GM12878 (cell line): ENCODE data around the gene SLC25A45. TPM values are rescaled to one million over a fixed set of nuclear protein-coding genes. Genes with fewer than 3 reads are reported as not detected.
A peak's percentile ranks its signal among the peaks of the same experiment; 100 is the strongest.

Source experiments
- ASH2L ChIP-seq: fragments of 300-600, 200-600 bp; sonication (generic); IDR thresholded peaks from 2 replicates; pipeline ENCODE4 v1.6.1; 2017; ENCODE audit warnings: low read depth, mild to moderate bottlenecking, borderline replicate concordance
- ATF3 ChIP-seq: IDR thresholded peaks from 2 replicates; pipeline ENCODE4 v1.6.1; 2011; ENCODE audit warnings: low read depth, mild to moderate bottlenecking, low read length, moderate library complexity, borderline replicate concordance; ENCODE audit errors: extremely low read depth
- CUX1 ChIP-seq: IDR thresholded peaks from 2 replicates; pipeline ENCODE4 v1.6.1; 2012; ENCODE audit warnings: improper control_type of control experiment, low read depth, low read length; ENCODE audit not compliant: insufficient replicate concordance
- EP300 ChIP-seq, 2 experiments: fragments of 150-350 bp in 1 of 2; IDR thresholded peaks; 2 replicates each; pipeline ENCODE4 v1.6.1; 2011 to 2012; ENCODE audit warnings: low read depth in 2 of 2, low read length in 2 of 2, borderline replicate concordance in 1 of 2, improper control_type of control experiment in 1 of 2, inconsistent platforms in 1 of 2; ENCODE audit not compliant: control insufficient read depth in 1 of 2
- HDGF ChIP-seq: fragments of 450-650 bp; IDR thresholded peaks from 2 replicates; pipeline ENCODE4 v1.6.1; 2016; ENCODE audit warnings: antibody characterized with exemption
- IRF4 ChIP-seq: IDR thresholded peaks from 2 replicates; pipeline ENCODE4 v1.6.1; 2011; ENCODE audit warnings: low read depth, low read length
- LARP7 ChIP-seq: fragments of 450-650 bp; IDR thresholded peaks from 2 replicates; pipeline ENCODE4 v1.6.1; 2017; ENCODE audit warnings: mild to moderate bottlenecking
- MAX ChIP-seq: IDR thresholded peaks from 2 replicates; pipeline ENCODE4 v1.6.1; 2012; ENCODE audit warnings: low read depth, low read length, improper control_type of control experiment
- MYC ChIP-seq: IDR thresholded peaks from 2 replicates; pipeline ENCODE4 v1.6.1; 2011; ENCODE audit warnings: mild to moderate bottlenecking, low read length, moderate library complexity, inconsistent platforms; ENCODE audit not compliant: insufficient read depth, insufficient replicate concordance, insufficient read length, severe bottlenecking
- POLR2AphosphoS2 ChIP-seq: IDR thresholded peaks from 2 replicates; pipeline ENCODE4 v1.6.1; 2011; ENCODE audit warnings: low read depth, mild to moderate bottlenecking, low read length, improper control_type of control experiment, moderate library complexity
- RELA ChIP-seq: fragments of 450-650 bp; IDR thresholded peaks from 2 replicates; pipeline ENCODE4 v1.8.0; 2014; ENCODE audit warnings: borderline replicate concordance; ENCODE audit not compliant: partially characterized antibody
- SKIL ChIP-seq: fragments of 450-650 bp; IDR thresholded peaks from 2 replicates; pipeline ENCODE4 v1.6.1; 2017; ENCODE audit warnings: mild to moderate bottlenecking, low read depth, inconsistent platforms; ENCODE audit not compliant: poor library complexity, severe bottlenecking
- SPI1 ChIP-seq: IDR thresholded peaks from 2 replicates; pipeline ENCODE4 v1.6.1; 2011; ENCODE audit warnings: low read depth, mild to moderate bottlenecking, low read length, moderate library complexity, borderline replicate concordance; ENCODE audit not compliant: insufficient read depth
- STAT3 ChIP-seq: IDR thresholded peaks from 2 replicates; pipeline ENCODE4 v1.6.1; 2011; ENCODE audit warnings: low read depth, low read length, improper control_type of control experiment
- ZNF687 ChIP-seq: fragments of 450-650 bp; IDR thresholded peaks from 2 replicates; pipeline ENCODE4 v1.6.1; 2017; ENCODE audit warnings: mild to moderate bottlenecking, moderate library complexity
- polyA plus RNA-seq, 11 experiments: library from polyadenylated mRNA; depleted of rRNA in 4 of 11; unstranded in 6 of 11; stranded (reverse) in 5 of 11; fragments of >200 nt; fragmentation: Nextera tagmentation in 4 of 11; fragmentation: Illumina TruSeq in 1 of 11; extraction: Ambion mirVana in 4 of 11; extraction: Trizol in 1 of 11; gene quantifications; 1 replicate in 1 of 11; 2 replicates in 10 of 11; pipeline versions ENCODE4 v1.2.1 to v1.2.3, GENCODE V29; 2011 to 2016; ENCODE audit warnings: inconsistent platforms in 2 of 11, missing spikeins in 2 of 11, low read depth in 1 of 11
- total RNA-seq, 4 experiments: library from RNA; depleted of rRNA in 3 of 4; stranded (reverse); fragments of >200 nt in 3 of 4; fragmentation: Illumina TruSeq in 1 of 4; extraction: Trizol in 1 of 4; gene quantifications; 2 replicates each; pipeline versions ENCODE4 v1.2.1 to v1.2.3, GENCODE V29; 2013 to 2021

The SLC25A45 gene
- total and polyA plus RNA-seq, 10 of the 15 experiments (the other 5 are each of a cell fraction or from before 2014, with no cell fraction given), result 4.1 to 35.2 (median 20.3) TPM

GRCh38 chr11:65425105-65425970 lies 42.9 kb upstream of the SLC25A45 start (continued):
- TF ChIP-seq SPI1 (no peak), CUX1 (no peak), HDGF (no peak), IRF4 (no peak), ZNF687 (peak; percentile 54), RELA (no peak), LARP7 (0 out of 2 replicates have a peak, but pooled peaks have one; percentile 57), MAX (no peak), ASH2L (no peak), STAT3 (no peak), POLR2AphosphoS2 (peak; percentile 87; the same call in 1 of the 2 replicates), MYC (no peak), EP300 (IDR thresholded peaks at IDR 0.05; ENCODE audit: borderline replicate concordance in 1 of 2, control insufficient read depth in 1 of 2, low read depth in 2 of 2, low read length in 2 of 2) (peak in 1 of 2 experiments; percentile 29; a peak in 2 of 4 replicates), ATF3 (no peak), SKIL (peak; percentile 36)
